Spleen (tissue), 11 donors: Measurements from ENCODE around the gene LGMN. TPM values are rescaled to one million over a fixed set of nuclear protein-coding genes. Genes with fewer than 3 reads are reported as not detected.

Experiments used
- DNase-seq: peaks from one replicate; pipeline ENCODE4 v3.0.0-alpha.2; 2020
- H3K27ac ChIP-seq, 8 donors: fragments of 200-600 bp; sonication (generic) in 7 of 8; 1 replicate in 4 of 8; 2 replicates in 4 of 8; pipeline versions ENCODE4 v1.5.0 to v1.8.0; 2016 to 2021; ENCODE audit warnings: inconsistent platforms in 4 of 8, mild to moderate bottlenecking in 4 of 8, moderate library complexity in 1 of 8
- H3K27me3 ChIP-seq, 7 donors: fragments of 200-600 bp; sonication (generic) in 6 of 7; replicated peaks in 1 of 7; 1 replicate in 4 of 7; 2 replicates in 3 of 7; pipeline versions ENCODE4 v1.5.0 to v1.8.0; 2016 to 2021; ENCODE audit warnings: inconsistent platforms in 3 of 7, mild to moderate bottlenecking in 1 of 7
- H3K36me3 ChIP-seq, 6 donors: fragments of 200-600 bp; sonication (generic) in 5 of 6; 1 replicate in 4 of 6; 2 replicates in 2 of 6; pipeline versions ENCODE4 v1.5.0 to v1.8.0; 2016 to 2021; ENCODE audit warnings: inconsistent platforms in 2 of 6
- H3K4me1 ChIP-seq, 6 donors: fragments of 200-600 bp; sonication (generic) in 5 of 6; 1 replicate in 3 of 6; 2 replicates in 3 of 6; pipeline versions ENCODE4 v1.5.0 to v1.8.0; 2016 to 2021; ENCODE audit warnings: inconsistent platforms in 3 of 6
- H3K4me3 ChIP-seq, 8 donors: fragments of 200-600 bp; sonication (generic) in 7 of 8; 1 replicate in 4 of 8; 2 replicates in 4 of 8; pipeline versions ENCODE4 v1.5.0 to v1.8.0; 2016 to 2021; ENCODE audit warnings: inconsistent platforms in 4 of 8, mild to moderate bottlenecking in 4 of 8, moderate library complexity in 2 of 8
- H3K9me3 ChIP-seq, 8 donors: fragments of 200-600 bp; sonication (generic) in 7 of 8; 1 replicate in 4 of 8; 2 replicates in 4 of 8; pipeline versions ENCODE4 v1.5.0 to v1.8.0; 2016 to 2021; ENCODE audit warnings: inconsistent platforms in 4 of 8
- POLR2A ChIP-seq, 3 donors: fragments of 450-650 bp; IDR thresholded peaks; one replicate each; pipeline ENCODE4 v1.5.1; 2017; ENCODE audit warnings: antibody characterized with exemption in 3 of 3, mild to moderate bottlenecking in 1 of 3
- POLR2AphosphoS5 ChIP-seq, 3 donors: sonication (generic); formaldehyde crosslinking; IDR thresholded peaks; one replicate each; pipeline ENCODE4 v1.5.1; 2017; ENCODE audit warnings: antibody characterized with exemption in 3 of 3
- whole genome bisulfite sequencing, 5 donors: extraction: QIAGEN DNeasy Blood & Tissue Kit in 3 of 5; methylation state at CpG; one replicate each; pipeline versions ENCODE4 v1.1.5 to v1.1.7; 2013 to 2018; 5-methylcytosine and 5-hydroxymethylcytosine counted together
- intact Hi-C: fragments of 100-400 bp; cut with DNase I; formaldehyde crosslinking; loops from one replicate; pipeline ENCODE4 v1.15.0; 2023; ENCODE audit warnings: low total_unique reads
- polyA plus RNA-seq, 3 donors: library from polyadenylated mRNA; stranded (reverse); fragments of 200-250 nt; gene quantifications; one replicate each; pipeline ENCODE4 v1.2.1, GENCODE V29; 2013
- total RNA-seq, 7 donors: library from RNA; depleted of rRNA in 3 of 7; stranded (reverse); fragments of >200 nt in 3 of 7; fragmentation: NEBNext Ultra II Directional in 4 of 7; extraction: Animal tissue kit (Norgen Biotek cat#: 25700) in 4 of 7; gene quantifications; one replicate each; pipeline versions ENCODE4 v1.1.0 to v1.2.1, GENCODE V29; 2016 to 2021
- TF ChIP-seq, protein P1 (sequence below), 11 experiments: fragments of 200-600 bp in 7 of 11; fragments of 450-650 bp in 4 of 11; sonication (generic) in 4 of 11; IDR thresholded peaks in 8 of 11; conservative IDR thresholded peaks in 3 of 11; 1 replicate in 7 of 11; 2 replicates in 4 of 11; pipeline versions ENCODE4 v1.4.0 to v1.8.0; 2016 to 2021; ENCODE audit warnings: antibody characterized with exemption in 11 of 11, inconsistent platforms in 4 of 11, mild to moderate bottlenecking in 1 of 11
- donor health status: healthy with polysubstance abuse.
- donor health status: DM: no; HTN: no; CAD: no; lungs with moderate emphysema.
- donor health status: DM: no; HTN: no; CAD: no.
- donor health status: Bipolar disorder and iron deficiency.
- donor health status: healthy.
- donor health status: DM: no; HTN: no; CAD: no.
- donor health status: DM: yes; HTN: yes; CAD: no.

Gene LGMN
- total and polyA plus RNA-seq, 10 donors, result 56.6 to 270 (median 196) TPM

DNA sequence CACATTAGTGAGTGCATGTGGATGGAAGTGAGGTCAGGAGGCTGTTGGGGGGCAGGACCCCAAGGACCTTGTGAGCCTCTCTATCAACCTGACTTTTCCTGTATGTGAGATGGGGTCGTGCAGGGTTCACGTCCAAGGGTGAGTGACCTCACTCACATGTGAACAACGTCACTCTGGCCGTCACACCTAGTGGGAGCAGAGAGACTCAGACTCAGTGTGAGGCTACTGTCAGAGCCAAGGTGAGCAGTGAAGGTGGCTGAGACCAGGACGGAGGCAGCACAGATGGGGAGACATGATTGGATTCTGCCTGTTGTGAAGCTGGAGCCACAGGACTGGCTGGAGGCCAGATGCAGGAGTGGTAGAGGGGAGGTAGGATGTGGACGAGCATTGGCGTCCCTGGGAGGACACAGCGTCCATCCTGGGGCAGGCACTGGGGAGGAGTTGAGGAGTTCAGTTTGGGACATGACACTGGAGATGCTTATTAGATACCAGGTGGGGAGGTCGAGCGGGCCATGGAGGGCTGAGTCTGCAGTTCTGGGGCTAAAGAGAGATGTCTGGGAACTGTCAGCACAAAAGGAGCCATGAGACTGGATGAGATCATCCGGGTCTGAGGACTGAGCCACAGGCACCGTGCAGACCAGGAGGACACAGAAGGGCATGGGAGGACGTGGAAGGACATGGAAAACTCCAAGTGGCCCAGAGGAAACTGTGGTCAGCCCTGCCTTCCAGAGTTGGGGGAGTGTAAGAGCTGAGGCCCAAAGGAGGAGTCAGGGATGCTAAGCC, 92.8 kb downstream of the LGMN start:
- H3K4me1 ChIP-seq, result peaks cover 44 to 100% (median 84%) of the 10 kb centered on the region in 6 donors
- no peak for DNase-seq
- H3K27me3 ChIP-seq, result no peaks in the 10 kb centered on the region
- TF ChIP-seq POLR2AphosphoS5 (IDR thresholded peaks at IDR 0.05) (peak; percentile 20 to 45 (median 44)), POLR2A (IDR thresholded peaks at IDR 0.05) (no peak)
- H3K36me3 ChIP-seq, result peaks cover 0 to 81% (median 20%) of the 10 kb centered on the region in 6 donors
- H3K27ac ChIP-seq, result peak overlapping the region in 7 of 8 donors; percentile 44 to 96 (median 91)
- 53 to 64% (median 61%) methylated on average over 13 of the region's 13 CpGs for WGBS, 5 donors
- intact Hi-C loops, result no loop called here
- H3K4me3 ChIP-seq, result peak overlapping the region in 5 of 8 donors; percentile 11 to 81 (median 58)
- no peaks in the 10 kb centered on the region for H3K9me3 ChIP-seq

DNA sequence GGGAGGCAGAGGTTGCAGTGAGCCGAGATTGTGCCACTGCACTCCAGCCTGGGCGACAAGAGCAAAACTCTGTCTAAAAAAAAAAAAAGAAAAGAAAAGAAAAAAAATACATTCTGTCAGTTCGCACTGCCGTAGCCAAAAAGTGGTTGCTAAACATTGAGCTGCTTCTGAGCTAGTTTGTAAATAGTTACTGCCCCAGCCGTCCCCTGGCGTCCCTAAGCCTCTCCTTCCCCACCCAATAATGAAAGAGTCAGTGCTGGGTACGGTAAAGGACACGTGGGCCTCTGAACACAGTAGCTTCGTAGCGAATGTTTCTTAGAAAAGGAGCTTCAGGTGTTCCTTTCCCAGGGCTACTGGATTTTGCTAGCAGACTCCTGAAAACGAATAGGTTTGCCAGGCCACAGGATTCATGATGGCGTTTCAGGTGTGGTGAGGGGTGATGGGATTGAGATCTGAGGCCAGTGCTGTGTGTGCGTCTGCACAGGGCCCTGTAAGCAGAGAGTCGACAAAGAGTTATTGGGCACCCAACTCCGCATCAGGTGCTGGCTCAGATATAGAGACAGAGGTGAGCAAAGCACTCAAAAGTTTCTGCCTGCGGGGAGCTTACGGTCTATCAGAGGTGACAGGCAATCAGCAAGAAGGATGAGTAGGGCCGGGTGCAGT, 94.1 kb downstream of the LGMN start:
- TF ChIP-seq POLR2AphosphoS5 (IDR thresholded peaks at IDR 0.05) (no peak), POLR2A (IDR thresholded peaks at IDR 0.05) (no peak)
- TF ChIP-seq, protein P1, sequence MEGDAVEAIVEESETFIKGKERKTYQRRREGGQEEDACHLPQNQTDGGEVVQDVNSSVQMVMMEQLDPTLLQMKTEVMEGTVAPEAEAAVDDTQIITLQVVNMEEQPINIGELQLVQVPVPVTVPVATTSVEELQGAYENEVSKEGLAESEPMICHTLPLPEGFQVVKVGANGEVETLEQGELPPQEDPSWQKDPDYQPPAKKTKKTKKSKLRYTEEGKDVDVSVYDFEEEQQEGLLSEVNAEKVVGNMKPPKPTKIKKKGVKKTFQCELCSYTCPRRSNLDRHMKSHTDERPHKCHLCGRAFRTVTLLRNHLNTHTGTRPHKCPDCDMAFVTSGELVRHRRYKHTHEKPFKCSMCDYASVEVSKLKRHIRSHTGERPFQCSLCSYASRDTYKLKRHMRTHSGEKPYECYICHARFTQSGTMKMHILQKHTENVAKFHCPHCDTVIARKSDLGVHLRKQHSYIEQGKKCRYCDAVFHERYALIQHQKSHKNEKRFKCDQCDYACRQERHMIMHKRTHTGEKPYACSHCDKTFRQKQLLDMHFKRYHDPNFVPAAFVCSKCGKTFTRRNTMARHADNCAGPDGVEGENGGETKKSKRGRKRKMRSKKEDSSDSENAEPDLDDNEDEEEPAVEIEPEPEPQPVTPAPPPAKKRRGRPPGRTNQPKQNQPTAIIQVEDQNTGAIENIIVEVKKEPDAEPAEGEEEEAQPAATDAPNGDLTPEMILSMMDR (IDR thresholded peaks at IDR 0.05 in 8 of 11, conservative IDR thresholded peaks at IDR 0.05 in 3 of 11), result no peak
- H3K27me3 ChIP-seq, result no peaks in the 10 kb centered on the region
- no peak for DNase-seq
- no peaks in the 10 kb centered on the region for H3K9me3 ChIP-seq
- 53 to 67% (median 58%) methylated on average over 18 of the region's 18 CpGs for WGBS, 5 donors
- H3K27ac ChIP-seq, result peak overlapping the region in 7 of 8 donors; percentile 49 to 96 (median 91)
- intact Hi-C loops, result no loop called here
- H3K4me1 ChIP-seq, result peaks cover 45 to 100% (median 84%) of the 10 kb centered on the region in 6 donors
- peaks cover 0 to 78% (median 10%) of the 10 kb centered on the region in 6 donors for H3K36me3 ChIP-seq
- peak overlapping the region; percentile 8 to 81 (median 46) for H3K4me3 ChIP-seq

Other genes with a start within 250 kb of the LGMN start
- 100 to 1,000 TPM in 2 of 7 donors, 10 to 100 TPM in 5; 65.4 to 117 (median 95.4) TPM for gene RIN3, start 234.8 kb downstream of the LGMN start, total RNA-seq
- gene RIN3, start 234.8 kb downstream of the LGMN start, polyA plus RNA-seq, result 10 to 100 TPM; 17.2 to 28.8 (median 22.9) TPM
- gene GOLGA5, start 45.7 kb upstream of the LGMN start, total RNA-seq, result 10 to 100 TPM; 23.1 to 37.0 (median 30.6) TPM
- 10 to 100 TPM; 16.7 to 22.6 (median 18.8) TPM for gene GOLGA5, start 45.7 kb upstream of the LGMN start, polyA plus RNA-seq
- not detected for gene CHGA, start 174.5 kb upstream of the LGMN start, total RNA-seq
- gene CHGA, start 174.5 kb upstream of the LGMN start, polyA plus RNA-seq, result under 1 TPM in 2 of 3 donors, not detected in 1; 0.09 to 0.20 TPM